ENCODE measurements around the gene THSD4.

DNA sequence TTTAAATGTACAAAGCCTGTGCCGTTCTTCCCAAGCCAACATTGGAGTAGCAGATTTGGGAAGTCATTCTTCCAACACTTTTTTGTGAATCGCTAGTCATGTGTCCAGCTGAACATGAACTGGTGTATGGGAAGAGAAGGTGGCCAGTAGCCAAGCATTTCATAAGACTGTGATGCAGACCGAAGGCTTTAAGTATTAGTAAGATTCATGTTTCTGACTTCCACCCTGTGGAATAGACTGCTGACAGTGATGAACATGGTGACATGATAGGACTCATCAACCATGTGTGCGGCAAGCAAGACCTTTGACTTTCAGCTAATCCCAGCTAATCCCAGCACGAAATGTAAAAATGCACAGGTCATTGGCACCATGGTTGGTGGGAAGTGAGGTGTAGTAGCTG is 48.3 kb upstream of the THSD4 start:
- TF ChIP-seq, protein P1, sequence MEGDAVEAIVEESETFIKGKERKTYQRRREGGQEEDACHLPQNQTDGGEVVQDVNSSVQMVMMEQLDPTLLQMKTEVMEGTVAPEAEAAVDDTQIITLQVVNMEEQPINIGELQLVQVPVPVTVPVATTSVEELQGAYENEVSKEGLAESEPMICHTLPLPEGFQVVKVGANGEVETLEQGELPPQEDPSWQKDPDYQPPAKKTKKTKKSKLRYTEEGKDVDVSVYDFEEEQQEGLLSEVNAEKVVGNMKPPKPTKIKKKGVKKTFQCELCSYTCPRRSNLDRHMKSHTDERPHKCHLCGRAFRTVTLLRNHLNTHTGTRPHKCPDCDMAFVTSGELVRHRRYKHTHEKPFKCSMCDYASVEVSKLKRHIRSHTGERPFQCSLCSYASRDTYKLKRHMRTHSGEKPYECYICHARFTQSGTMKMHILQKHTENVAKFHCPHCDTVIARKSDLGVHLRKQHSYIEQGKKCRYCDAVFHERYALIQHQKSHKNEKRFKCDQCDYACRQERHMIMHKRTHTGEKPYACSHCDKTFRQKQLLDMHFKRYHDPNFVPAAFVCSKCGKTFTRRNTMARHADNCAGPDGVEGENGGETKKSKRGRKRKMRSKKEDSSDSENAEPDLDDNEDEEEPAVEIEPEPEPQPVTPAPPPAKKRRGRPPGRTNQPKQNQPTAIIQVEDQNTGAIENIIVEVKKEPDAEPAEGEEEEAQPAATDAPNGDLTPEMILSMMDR (conservative IDR thresholded peaks at IDR 0.05; ENCODE audit: low read length), result no peak
- TF ChIP-seq EZH2phosphoT487 (IDR thresholded peaks at IDR 0.05; ENCODE audit: borderline replicate concordance), result no peak

Measured in Loucy (cell line).